Endothelial cell of umbilical vein (primary cell): ENCODE data around the gene PPIA. TPM values are rescaled to one million over a fixed set of nuclear protein-coding genes. Genes with fewer than 3 reads are reported as not detected.

Source experiments
- BruUV-seq: library from RNA; stranded (reverse); fragments of 400-500 nt; replicated peaks from 2 replicates; lab custom pipeline; 2021; lab: Mats Ljungman, UMichigan
- CTCF ChIA-PET: fragments of 300-600, 350-600 bp; sonication (Branson Sonifier 250); formaldehyde crosslinking; loops from one replicate; lab custom pipeline; 2021; ENCODE audit warnings: antibody characterized with exemption, inconsistent platforms; lab: Charles Lee
- POLR2A ChIA-PET: fragments of 300-600, 350-600 bp; sonication (Branson Sonifier 250); formaldehyde crosslinking; loops from one replicate; lab custom pipeline; 2021; ENCODE audit warnings: antibody characterized with exemption, inconsistent platforms; lab: Charles Lee
- DNase-seq: peaks from one replicate; pipeline ENCODE4 v3.0.0-alpha.2; 2011; ENCODE audit warnings: low read depth, low spot score
- FAIRE-seq: peaks from 2 replicates; lab custom pipeline; 2011; peaks lifted over from hg19 to GRCh38; lab: Jason Lieb, UNC
- H2AFZ ChIP-seq: 2 replicates; pipeline ENCODE4 v1.6.0; 2012; ENCODE audit warnings: low read depth, low read length, control low read depth, inconsistent platforms
- H3K27ac ChIP-seq: 2 replicates; pipeline ENCODE4 v1.5.1; 2011; ENCODE audit warnings: low read depth, mild to moderate bottlenecking, control low read depth, low read length, moderate library complexity; ENCODE audit not compliant: insufficient read depth
- H3K27me3 ChIP-seq, 2 experiments: 2 replicates each; pipeline versions ENCODE4 v1.6.0 to v1.6.1; 2011; ENCODE audit warnings: low read length in 2 of 2, mixed read lengths in 1 of 2; ENCODE audit not compliant: control insufficient read depth in 2 of 2, insufficient read depth in 2 of 2
- H3K36me3 ChIP-seq, 2 experiments: 2 replicates in 1 of 2; 3 replicates in 1 of 2; pipeline ENCODE4 v1.5.1; 2011; ENCODE audit warnings: low read length in 2 of 2, mild to moderate bottlenecking in 1 of 2, moderate library complexity in 1 of 2; ENCODE audit not compliant: control insufficient read depth in 2 of 2, insufficient read depth in 2 of 2; ENCODE audit errors: extremely low read depth in 1 of 2
- H3K4me1 ChIP-seq: 3 replicates; pipeline ENCODE4 v1.5.1; 2011; ENCODE audit warnings: mild to moderate bottlenecking, low read length; ENCODE audit not compliant: control insufficient read depth, insufficient read depth; ENCODE audit errors: extremely low read depth
- H3K4me2 ChIP-seq: 2 replicates; pipeline ENCODE4 v1.6.1; 2011; ENCODE audit warnings: low read length, control low read depth, mixed read lengths; ENCODE audit not compliant: insufficient read depth
- H3K4me3 ChIP-seq, 3 experiments: fragments of 200-600 bp in 1 of 3; sonication (generic), shearing (Covaris generic) in 1 of 3; replicated peaks in 1 of 3; 2 replicates each; pipeline ENCODE4 v1.5.1; 2011 to 2016; ENCODE audit warnings: control low read depth in 3 of 3, low read length in 3 of 3, mild to moderate bottlenecking in 2 of 3, inconsistent platforms in 1 of 3, low read depth in 1 of 3, moderate library complexity in 1 of 3; ENCODE audit not compliant: insufficient read depth in 1 of 3
- H3K79me2 ChIP-seq: 2 replicates; pipeline ENCODE4 v1.6.0; 2012; ENCODE audit warnings: low read length, inconsistent platforms; ENCODE audit not compliant: control insufficient read depth, insufficient read depth
- H3K9ac ChIP-seq: replicated peaks from 2 replicates; pipeline ENCODE3; 2011; ENCODE audit warnings: low read length, control low read depth; ENCODE audit not compliant: insufficient read depth; ENCODE audit errors: extremely low read depth
- H3K9me1 ChIP-seq: replicated peaks from 3 replicates; pipeline ENCODE4 v1.6.0; 2011; ENCODE audit warnings: mild to moderate bottlenecking, low read length; ENCODE audit not compliant: control insufficient read depth, insufficient read depth; ENCODE audit errors: extremely low read depth
- H3K9me3 ChIP-seq: replicated peaks from 2 replicates; pipeline ENCODE4 v1.5.1; 2012; ENCODE audit warnings: low read length, inconsistent platforms; ENCODE audit not compliant: control insufficient read depth, insufficient read depth
- H4K20me1 ChIP-seq: replicated peaks from 2 replicates; pipeline ENCODE3; 2011; ENCODE audit warnings: mild to moderate bottlenecking, low read length; ENCODE audit not compliant: control insufficient read depth, insufficient read depth; ENCODE audit errors: extremely low read depth
- CTCF ChIP-seq, 2 donors: IDR thresholded peaks; 1 replicate in 1 of 2; 2 replicates in 1 of 2; pipeline ENCODE4 v1.5.1; 2011; ENCODE audit warnings: low read length in 2 of 2, mild to moderate bottlenecking in 2 of 2, moderate library complexity in 2 of 2, control low read depth in 1 of 2, inconsistent platforms in 1 of 2, low read depth in 1 of 2; ENCODE audit not compliant: insufficient read depth in 1 of 2; ENCODE audit errors: extremely low read depth in 1 of 2
- EZH2 ChIP-seq: IDR thresholded peaks from 2 replicates; pipeline ENCODE4 v1.6.1; 2012; ENCODE audit warnings: borderline replicate concordance, low read depth, mild to moderate bottlenecking, moderate library complexity, low read length, inconsistent platforms; ENCODE audit not compliant: severe bottlenecking
- FOS ChIP-seq: IDR thresholded peaks from 2 replicates; pipeline ENCODE4 v1.6.1; 2011; ENCODE audit warnings: mild to moderate bottlenecking, low read length, moderate library complexity, borderline replicate concordance; ENCODE audit not compliant: insufficient read depth
- GATA2 ChIP-seq: IDR thresholded peaks from 2 replicates; pipeline ENCODE4 v1.7.0; 2011; ENCODE audit warnings: low read depth, mild to moderate bottlenecking, moderate library complexity, mixed read lengths, low read length; ENCODE audit not compliant: insufficient read length, insufficient read depth
- JUN ChIP-seq: IDR thresholded peaks from 2 replicates; pipeline ENCODE4 v1.6.1; 2011; ENCODE audit warnings: borderline replicate concordance, low read depth; ENCODE audit not compliant: insufficient read length, insufficient read depth
- MYC ChIP-seq: IDR thresholded peaks from one replicate; pipeline ENCODE4 v1.6.1; 2011; ENCODE audit warnings: mild to moderate bottlenecking, low read depth, low read length
- POLR2A ChIP-seq: IDR thresholded peaks from 2 replicates; pipeline ENCODE4 v1.6.1; 2012; ENCODE audit warnings: low read depth, mild to moderate bottlenecking, control low read depth, low read length
- POLR2AphosphoS5 ChIP-seq: IDR thresholded peaks from 2 replicates; pipeline ENCODE4 v1.6.1; 2012; ENCODE audit warnings: low read depth, mild to moderate bottlenecking, control low read depth, low read length, moderate library complexity; ENCODE audit not compliant: insufficient read depth
- dilution Hi-C: fragments of 300-500 bp; cut with MboI; formaldehyde crosslinking; loops from one replicate; pipeline ENCODE4 v1.15.0; 2019; ENCODE audit warnings: low sequenced_read_pairs; ENCODE audit not compliant: extremely low pct_ligation_motif_present
- intact Hi-C: fragments of 100-400 bp; cut with micrococcal nuclease; formaldehyde crosslinking; loops from one replicate; pipeline ENCODE4 v1.10.0; 2022
- polyA plus RNA-seq, 4 experiments: library from polyadenylated mRNA; depleted of rRNA in 3 of 4; stranded (reverse) in 3 of 4; unstranded in 1 of 4; fragments of >200 nt; gene quantifications; 2 replicates each; pipeline versions ENCODE4 v1.2.1 to v1.2.3, GENCODE V29; 2011 to 2012; ENCODE audit warnings: missing spikeins in 1 of 4
- total RNA-seq: library from RNA; stranded (reverse); gene quantifications from 2 replicates; pipeline ENCODE4 v1.2.3, GENCODE V29; 2021
- TF ChIP-seq, protein P1 (sequence below): IDR thresholded peaks from 2 replicates; pipeline ENCODE4 v1.6.1; 2011; ENCODE audit not compliant: insufficient read depth, insufficient read length

PPIA gene
- total and polyA plus RNA-seq, 2 donors (not counting 3 experiments of a cell fraction or from before 2014, with no cell fraction given) = 2,602 to 5,159 TPM

GRCh38 chr7:44849259-44849884 is 52.9 kb downstream of the PPIA start:
- ChIA-PET CTCF (interaction anchor here (0.6 to 3.6 kb wide), 4 partner anchors 32 to 261 kb away, joined by 3 to 22 read pairs (median 6); no protein-coding TSS in a partner anchor), POLR2A (interaction anchor here (0.5 to 2.0 kb wide), 3 partner anchors 33 to 49 kb away, joined by 3 to 7 read pairs (median 5); partner anchors contain the start of gene PURB)
- no TSS peak for BruUV-seq
- peaks cover 30% of the 10 kb centered on the region for H3K79me2 ChIP-seq
- H3K9me1 ChIP-seq = no peaks in the 10 kb centered on the region
- peak overlapping the region in 1 of 3 experiments; percentile 55 for H3K4me3 ChIP-seq
- H3K27ac ChIP-seq = no peak overlapping the region
- no peaks in the 10 kb centered on the region for H3K27me3 ChIP-seq
- peaks cover 17% of the 10 kb centered on the region for H3K4me1 ChIP-seq
- peak overlapping the region; percentile 2 for H3K4me2 ChIP-seq
- DNase-seq = no peak
- no peaks in the 10 kb centered on the region for H3K9me3 ChIP-seq
- H4K20me1 ChIP-seq = peaks cover 3% of the 10 kb centered on the region
- intact Hi-C loops = loop anchor here (2.0 to 5.0 kb wide), 4 partner anchors 73 to 361 kb away; partner anchors contain the start of genes TBRG4 and ZMIZ2
- FAIRE-seq = no peak
- no peak overlapping the region for H2AFZ ChIP-seq
- no peaks in the 10 kb centered on the region for H3K36me3 ChIP-seq
- no peak overlapping the region for H3K9ac ChIP-seq
- no peak for TF ChIP-seq GATA2
- no peak for TF ChIP-seq EZH2
- TF ChIP-seq, protein P1, sequence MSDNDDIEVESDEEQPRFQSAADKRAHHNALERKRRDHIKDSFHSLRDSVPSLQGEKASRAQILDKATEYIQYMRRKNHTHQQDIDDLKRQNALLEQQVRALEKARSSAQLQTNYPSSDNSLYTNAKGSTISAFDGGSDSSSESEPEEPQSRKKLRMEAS = no peak
- TF ChIP-seq CTCF (IDR thresholded peaks at IDR 0.05; ENCODE audit: extremely low read depth in 1 of 2, insufficient read depth in 1 of 2, low read depth in 1 of 2, low read length in 2 of 2) = no peak
- TF ChIP-seq POLR2AphosphoS5 = no peak
- TF ChIP-seq FOS = no peak
- TF ChIP-seq POLR2A = no peak
- TF ChIP-seq JUN = no peak
- no peak for TF ChIP-seq MYC
- dilution Hi-C loops = no loop called here
